ENCODE measurements around the gene KANSL1. TPM values are rescaled to one million over a fixed set of nuclear protein-coding genes. Genes with fewer than 3 reads are reported as not detected.
A peak's percentile ranks its signal among the peaks of the same experiment; 100 is the strongest.

Gene KANSL1
- total and polyA plus RNA-seq, 9 donors, result 30.4 to 107 (median 77.7) TPM

DNA sequence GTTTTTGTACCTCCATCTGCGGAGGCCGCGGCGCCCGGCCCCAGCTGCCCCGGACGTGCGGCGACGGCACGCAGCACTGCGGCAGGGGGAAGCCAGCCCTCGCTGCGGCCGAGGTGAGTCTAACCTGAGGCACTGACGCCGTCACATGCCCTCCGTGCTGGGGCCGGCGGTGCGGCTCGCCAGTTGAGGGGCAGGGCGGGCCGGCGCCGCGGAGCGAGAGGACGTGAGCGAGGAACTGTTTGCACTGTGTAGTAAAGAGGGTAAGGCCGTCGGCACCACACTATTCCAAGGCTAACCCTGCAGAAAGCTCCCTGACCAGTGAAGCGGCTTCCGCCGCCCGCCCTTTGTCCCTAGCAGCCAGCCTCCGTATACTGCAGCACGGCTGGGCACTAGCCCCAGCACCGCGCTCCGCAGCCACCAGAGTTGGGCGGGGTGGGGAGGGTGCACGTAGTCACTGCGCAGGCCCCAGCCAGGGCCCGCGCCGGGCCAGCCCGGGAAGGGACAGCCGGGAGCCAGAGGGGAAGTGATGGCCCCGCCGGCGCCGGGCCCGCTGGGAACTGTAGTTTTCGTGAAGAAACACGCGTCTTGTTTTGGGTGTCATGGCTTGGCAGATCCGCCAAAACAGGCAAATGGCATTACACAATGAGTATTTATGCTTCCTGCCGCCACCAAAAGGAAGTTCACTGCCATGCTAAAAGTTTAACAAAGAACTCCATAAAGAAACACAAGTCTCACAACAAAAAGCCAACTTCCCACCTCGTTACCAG lies 580 bp upstream of the KANSL1 start:
- no peaks in the 10 kb centered on the region for H3K36me3 ChIP-seq
- peak; percentile 93 to 96 (median 95) for DNase-seq
- no peaks in the 10 kb centered on the region for H3K27me3 ChIP-seq
- intact Hi-C loops (cut with DNase I), result loop anchor here (2.0 to 10.0 kb wide), 4 partner anchors 15 to 149 kb away; no protein-coding TSS in a partner anchor
- H3K4me3 ChIP-seq, result peak overlapping the region; percentile 88
- no peaks in the 10 kb centered on the region for H3K9me3 ChIP-seq
- H3K27ac ChIP-seq, result peak overlapping the region; percentile 84 to 98
- peaks cover 15% of the 10 kb centered on the region for H3K4me1 ChIP-seq (ENCODE audit: insufficient read depth)
- 0 to 1% (median 1%) methylated on average over 48 to 60 of the region's 60 CpGs for WGBS, 3 donors
- no peak for TF ChIP-seq POLR2A (IDR thresholded peaks at IDR 0.05)
- TF ChIP-seq CTCF (IDR thresholded peaks at IDR 0.05), result peak in 2 of 3 donors; percentile 54 to 77

GRCh38 chr17:46192439-46193150 lies 634 bp downstream of the KANSL1 start:
- Histone ChIP-seq H3K36me3 (no peaks in the 10 kb centered on the region), H3K4me3 (peak overlapping the region; percentile 88), H3K27ac (peak overlapping the region; percentile 98 to 99), H3K4me1 (ENCODE audit: insufficient read depth) (peaks cover 18% of the 10 kb centered on the region), H3K9me3 (no peaks in the 10 kb centered on the region), H3K27me3 (no peaks in the 10 kb centered on the region)
- intact Hi-C loops (cut with DNase I), result loop anchor here (2.0 to 10.0 kb wide), 3 partner anchors 145 to 148 kb away; no protein-coding TSS in a partner anchor
- 1 to 2% (median 1%) methylated on average over 31 to 60 of the region's 60 CpGs for WGBS, 3 donors
- DNase-seq, result peak; percentile 71 to 85 (median 76)
- TF ChIP-seq CTCF (IDR thresholded peaks at IDR 0.05), result no peak
- TF ChIP-seq EP300 (IDR thresholded peaks at IDR 0.05), result no peak
- TF ChIP-seq POLR2A (IDR thresholded peaks at IDR 0.05), result no peak

- no peak for TF ChIP-seq POLR2A (IDR thresholded peaks at IDR 0.05)
- TF ChIP-seq EP300 (IDR thresholded peaks at IDR 0.05), result no peak
- no peak for TF ChIP-seq CTCF (IDR thresholded peaks at IDR 0.05)
- Histone ChIP-seq H3K27me3 (no peaks in the 10 kb centered on the region), H3K27ac (peak overlapping the region; percentile 98 to 99), H3K4me3 (peak overlapping the region; percentile 88), H3K4me1 (ENCODE audit: insufficient read depth) (peaks cover 18% of the 10 kb centered on the region), H3K9me3 (no peaks in the 10 kb centered on the region), H3K36me3 (no peaks in the 10 kb centered on the region)
- no peak for DNase-seq
- intact Hi-C loops (cut with DNase I), result loop anchor here (2.0 to 10.0 kb wide), 3 partner anchors 145 to 147 kb away; no protein-coding TSS in a partner anchor
- 0% methylated on average over 7 of the region's 7 CpGs for WGBS, 3 donors
Measured at GRCh38 chr17:46192189-46192438, 1.1 kb downstream of the KANSL1 start.

- peak in 1 of 5 donors; percentile 33 for DNase-seq
- Histone ChIP-seq H3K27me3 (no peaks in the 10 kb centered on the region), H3K36me3 (no peaks in the 10 kb centered on the region), H3K27ac (peak overlapping the region; percentile 98 to 99), H3K9me3 (no peaks in the 10 kb centered on the region), H3K4me3 (peak overlapping the region; percentile 88), H3K4me1 (ENCODE audit: insufficient read depth) (peaks cover 18% of the 10 kb centered on the region)
- intact Hi-C loops (cut with DNase I), result loop anchor here (2.0 to 10.0 kb wide), 3 partner anchors 144 to 147 kb away; no protein-coding TSS in a partner anchor
- TF ChIP-seq POLR2A (IDR thresholded peaks at IDR 0.05) (no peak), EP300 (IDR thresholded peaks at IDR 0.05) (no peak), CTCF (IDR thresholded peaks at IDR 0.05) (no peak)
- 0 to 1% (median 0%) methylated on average over 20 of the region's 20 CpGs for WGBS, 3 donors
Measured at GRCh38 chr17:46191322-46192188, 1.7 kb downstream of the KANSL1 start.
